Measurements from ENCODE around the gene CD200R1L.
"Not testable (repeated sequence)": the region's sequence is repeated elsewhere in the genome, so short reads cannot be mapped to it uniquely, and the experiment has no call there.

CD200R1L gene

GRCh38 chr3:112846764-112847163 lies at the start of gene CD200R1L:
Gene CD200R1L, minus strand, starts transcription at chr3:112846864. Its CDS starts 17,497 bp downstream, at chr3:112829367.
- no peak for DNase-seq (ENCODE audit: low read depth in 2 of 2)

- no peak for DNase-seq (ENCODE audit: low read depth in 2 of 2)
Measured at GRCh38 chr3:112894258-112894657, 47.6 kb upstream of the CD200R1L start.

DNA sequence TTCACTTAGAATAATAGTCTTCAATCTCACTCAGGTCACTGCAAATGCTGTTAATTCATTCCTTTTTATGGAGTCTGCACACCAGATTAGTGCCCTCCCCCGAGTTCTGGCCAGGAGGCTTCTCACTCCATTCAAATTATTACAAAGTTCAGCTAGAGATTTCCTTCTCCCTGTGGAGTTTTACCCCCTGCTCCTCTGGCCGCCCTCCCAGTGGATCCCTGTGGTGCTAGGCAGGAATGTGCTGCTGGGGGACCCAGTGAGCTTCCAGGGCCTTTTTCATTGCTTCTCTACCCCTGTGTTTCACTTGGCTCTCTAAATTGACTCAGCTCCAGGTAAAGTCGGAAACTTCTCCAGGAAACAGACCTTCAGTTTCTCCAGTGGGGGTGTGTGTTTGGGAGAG lies 42.7 kb upstream of the CD200R1L start:
- DNase-seq (ENCODE audit: low read depth in 2 of 2) = no peak

GRCh38 chr3:112888381-112889085 lies 41.9 kb upstream of the CD200R1L start:
- no peak for DNase-seq (ENCODE audit: low read depth in 2 of 2)

GRCh38 chr3:112884678-112885290 lies 38.1 kb upstream of the CD200R1L start:
- no peak for DNase-seq (ENCODE audit: low read depth in 2 of 2)

- no peak for DNase-seq (ENCODE audit: low read depth in 2 of 2)
Measured at GRCh38 chr3:112881891-112882290, 35.2 kb upstream of the CD200R1L start.

DNA sequence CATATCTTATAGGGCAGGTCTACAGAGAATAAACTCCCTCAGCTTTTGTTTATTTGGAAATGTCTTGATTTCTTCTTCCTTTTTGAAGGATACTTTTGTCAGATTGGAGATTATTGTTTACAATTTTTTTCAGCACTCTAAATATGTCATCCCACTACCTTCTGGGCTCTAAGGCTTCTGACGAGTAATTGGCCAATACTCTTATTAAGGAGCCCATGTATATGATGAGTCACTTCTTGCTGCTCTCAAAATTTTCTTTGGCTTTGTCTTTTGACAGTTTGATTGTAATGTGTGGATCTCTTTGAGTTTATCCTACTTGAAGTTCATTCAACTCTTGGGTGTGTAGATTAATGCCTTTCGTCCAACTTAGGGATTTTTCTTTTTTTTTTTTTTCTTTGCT lies 28.9 kb upstream of the CD200R1L start:
- DNase-seq (ENCODE audit: low read depth in 2 of 2) = no peak

- no peak for DNase-seq (ENCODE audit: low read depth in 2 of 2)
Measured at GRCh38 chr3:112874725-112875124, 28.1 kb upstream of the CD200R1L start.

DNA sequence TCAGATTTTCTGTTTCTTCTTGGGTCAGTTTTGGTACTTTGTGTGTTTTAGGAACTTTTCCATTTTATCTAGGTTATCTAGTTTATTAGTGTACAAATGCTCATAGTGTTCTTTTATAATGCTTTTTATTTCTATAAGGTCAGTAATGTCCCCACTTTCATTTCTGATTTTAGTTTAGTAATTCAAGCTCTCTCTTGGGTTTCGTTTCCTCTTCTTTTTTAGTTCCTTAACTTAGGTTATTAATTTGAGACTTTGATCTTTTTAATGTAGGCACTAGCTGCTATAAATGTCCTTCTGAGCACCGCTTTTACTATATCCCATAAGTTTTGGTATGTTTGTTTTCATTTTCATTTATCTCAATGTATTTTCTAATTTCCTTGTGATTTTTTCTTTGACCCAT lies 27.0 kb upstream of the CD200R1L start:
- DNase-seq (ENCODE audit: low read depth in 2 of 2) = no peak

DNA sequence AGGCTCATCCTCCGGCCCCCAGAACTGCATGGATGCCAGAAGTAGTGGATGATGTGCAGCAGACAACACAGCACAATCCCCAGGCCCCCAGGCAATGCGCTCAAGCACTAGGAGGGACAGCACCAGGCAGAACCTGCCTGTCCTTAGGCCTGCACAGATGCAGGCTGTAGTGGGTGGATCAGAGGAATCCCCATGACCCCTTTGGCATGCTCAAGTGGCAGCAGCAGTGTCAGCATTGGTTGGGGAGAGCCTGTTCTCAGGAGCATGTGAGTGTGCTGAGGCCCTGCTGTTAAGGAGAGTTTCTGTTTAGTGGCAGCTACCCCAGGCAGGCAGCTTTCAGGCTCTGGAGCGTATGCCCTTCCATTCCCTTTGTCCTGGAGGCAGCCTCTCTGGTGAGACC lies 25.1 kb upstream of the CD200R1L start:
- no peak for DNase-seq (ENCODE audit: low read depth in 2 of 2)

- no peak for DNase-seq (ENCODE audit: low read depth in 2 of 2)
Measured at GRCh38 chr3:112865757-112866156, 19.1 kb upstream of the CD200R1L start.

- no peak for DNase-seq (ENCODE audit: low read depth in 2 of 2)
Measured at GRCh38 chr3:112860898-112861297, 14.2 kb upstream of the CD200R1L start.

GRCh38 chr3:112858410-112859069 lies 11.9 kb upstream of the CD200R1L start:
- no peak for DNase-seq (ENCODE audit: low read depth in 2 of 2)

GRCh38 chr3:112857526-112857925 lies 10.9 kb upstream of the CD200R1L start:
- DNase-seq (ENCODE audit: low read depth in 2 of 2) = no peak

- DNase-seq (ENCODE audit: low read depth in 2 of 2) = no peak
Measured at GRCh38 chr3:112856537-112856936, 9.9 kb upstream of the CD200R1L start.

GRCh38 chr3:112855883-112856282 lies 9.2 kb upstream of the CD200R1L start:
- DNase-seq (ENCODE audit: low read depth in 2 of 2) = no peak

GRCh38 chr3:112855074-112855473 lies 8.4 kb upstream of the CD200R1L start:
- DNase-seq (ENCODE audit: low read depth in 2 of 2) = not testable (repeated sequence)

- DNase-seq (ENCODE audit: low read depth in 2 of 2) = no peak
Measured at GRCh38 chr3:112848196-112848595, 1.5 kb upstream of the CD200R1L start.

DNA sequence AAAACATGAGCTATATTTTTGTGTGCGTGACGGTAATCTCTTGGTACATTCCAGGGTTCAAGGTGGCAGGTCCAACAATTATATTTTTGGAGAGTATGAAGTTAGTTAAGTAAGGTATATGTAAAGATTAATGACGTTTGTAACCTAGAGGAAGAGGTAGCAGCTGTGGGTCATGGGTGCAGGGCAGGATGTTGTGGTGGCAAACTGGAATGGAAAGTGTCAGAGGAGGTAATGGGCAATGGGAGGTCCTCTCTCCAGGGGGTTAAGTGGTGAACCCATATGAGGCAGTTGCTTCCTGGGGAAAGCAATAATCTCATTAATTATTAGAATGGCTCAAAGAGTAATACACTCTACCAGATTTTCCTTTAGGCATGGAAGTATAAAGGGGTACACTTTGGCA lies 1.0 kb upstream of the CD200R1L start:
- no peak for DNase-seq (ENCODE audit: low read depth in 2 of 2)

DNA sequence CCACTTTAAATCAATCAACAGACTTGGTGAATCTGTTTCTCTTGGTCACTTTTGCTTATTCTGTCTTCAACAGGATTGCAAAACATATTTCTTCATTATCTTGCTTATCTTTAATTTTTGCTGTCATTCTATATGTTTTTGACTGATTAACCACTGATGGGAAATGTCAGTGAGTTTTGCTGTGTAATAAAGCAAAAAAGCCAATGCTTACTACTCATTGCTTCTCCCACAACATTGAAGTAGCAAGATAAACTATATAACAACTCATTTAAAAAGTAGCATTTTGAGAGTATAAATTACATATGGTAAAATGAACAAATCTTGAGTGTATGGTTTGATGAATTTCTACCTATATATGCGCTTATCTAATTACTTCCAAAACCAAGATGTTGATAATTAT lies 892 bp downstream of the CD200R1L start:
- no peak for DNase-seq (ENCODE audit: low read depth in 2 of 2)

GRCh38 chr3:112829046-112829445 lies 17.6 kb downstream of the CD200R1L start:
- DNase-seq (ENCODE audit: low read depth in 2 of 2) = no peak

- no peak for DNase-seq (ENCODE audit: low read depth in 2 of 2)
Measured at GRCh38 chr3:112822064-112823055, 24.3 kb downstream of the CD200R1L start.

Measured in stimulated activated CD8-positive, alpha-beta memory T cell treated with anti-CD3 and anti-CD28 coated beads, Interleukin-15, amount 100 ng/mL, for 4 hours (primary cell).